ENCODE data around the gene SYNCRIP. TPM values are rescaled to one million over a fixed set of nuclear protein-coding genes. Genes with fewer than 3 reads are reported as not detected.
"Not testable (repeated sequence)": the region's sequence is repeated elsewhere in the genome, so short reads cannot be mapped to it uniquely, and the experiment has no call there.

The SYNCRIP gene
- total RNA-seq, 1 donor from 2014 or later: 96.3 TPM

DNA sequence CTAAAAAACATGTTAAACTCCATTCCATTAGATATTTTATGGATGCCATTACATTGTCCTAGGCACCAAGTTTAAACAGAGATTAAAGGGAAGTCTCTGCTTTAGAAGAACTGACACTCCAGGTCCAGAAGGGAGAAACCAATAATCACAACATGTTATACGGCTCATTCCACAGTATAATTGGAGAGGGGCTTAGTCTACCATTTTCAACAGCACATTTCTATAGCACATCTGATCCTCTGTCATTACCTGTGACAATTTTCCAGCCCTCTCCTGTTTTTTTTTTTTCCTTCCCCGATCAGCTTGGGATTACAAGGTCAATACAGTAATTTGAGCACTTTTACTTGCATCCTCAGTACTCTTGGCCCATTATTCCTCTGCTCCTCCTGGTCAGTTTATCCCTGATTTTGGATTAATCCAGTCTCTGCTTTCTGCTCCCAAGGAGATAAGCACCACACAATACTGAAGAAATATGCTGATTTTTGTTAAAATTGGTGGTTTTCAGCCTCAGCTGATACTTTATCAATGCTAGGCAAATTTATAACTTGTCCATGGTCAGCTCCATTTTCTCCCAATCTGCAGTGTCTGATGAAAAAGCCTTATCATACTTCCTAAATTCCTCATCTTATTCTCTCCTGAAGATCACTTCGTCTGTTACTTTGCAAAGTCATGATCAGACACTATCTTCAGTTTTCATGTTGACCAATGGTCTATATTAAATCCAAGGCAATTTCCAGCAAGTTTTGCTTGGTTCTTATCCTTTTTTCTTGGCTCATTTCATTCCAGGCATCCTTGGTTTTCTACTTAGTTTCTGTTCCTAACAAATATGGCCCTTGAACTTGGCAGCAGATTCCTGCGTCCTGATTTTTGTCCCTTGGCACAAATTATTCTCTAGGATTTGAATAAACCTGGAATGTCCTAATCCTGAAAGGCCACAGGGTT lies 30.8 kb upstream of the SYNCRIP start:
- intact Hi-C loops (cut with DNase I): no loop called here
- ATAC-seq (no peak), DNase-seq (ENCODE audit: low spot score) (no peak)

DNA sequence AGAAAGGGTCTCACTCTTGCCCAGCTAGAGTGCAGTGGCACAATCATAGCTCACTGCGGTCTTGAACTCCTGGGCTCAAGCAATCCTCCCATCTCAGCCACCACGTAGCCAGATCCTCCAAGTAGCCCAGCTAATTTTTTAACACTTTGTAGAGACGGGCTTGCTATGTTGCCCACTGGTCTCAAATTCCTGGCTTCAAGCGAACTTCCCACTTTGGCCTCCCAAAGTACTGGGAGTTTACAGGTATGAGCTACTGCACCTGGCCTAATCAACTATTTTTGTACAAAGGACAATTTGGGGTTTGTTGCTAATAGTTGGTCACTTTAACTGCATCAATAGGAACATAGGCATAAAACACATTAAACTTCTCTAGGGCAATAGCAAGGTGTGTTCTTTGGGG lies 29.9 kb upstream of the SYNCRIP start:
- intact Hi-C loops (cut with DNase I): no loop called here
- DNase-seq (ENCODE audit: low spot score): no peak
- ATAC-seq: no peak

DNA sequence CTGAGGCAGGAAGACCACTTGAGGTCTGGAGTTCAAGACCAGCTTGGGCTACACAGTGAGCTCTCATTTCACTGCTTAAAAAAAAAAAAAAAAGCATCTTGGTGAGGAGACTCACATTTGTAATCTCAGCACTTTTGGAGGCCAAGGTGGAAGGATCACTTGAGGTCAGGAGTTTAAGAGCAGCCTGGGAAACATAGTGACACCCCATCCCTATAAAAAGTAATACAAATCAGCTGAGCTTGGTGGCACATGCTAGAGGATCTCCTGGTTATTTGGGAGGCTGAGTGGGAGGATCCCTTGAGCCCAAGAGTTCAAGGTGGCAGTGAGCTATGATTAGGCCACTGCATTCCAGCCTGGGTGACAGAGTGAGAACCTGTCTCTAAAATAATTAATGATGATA lies 29.4 kb upstream of the SYNCRIP start:
- no peak for ATAC-seq
- intact Hi-C loops (cut with DNase I): no loop called here
- no peak for DNase-seq (ENCODE audit: low spot score)

DNA sequence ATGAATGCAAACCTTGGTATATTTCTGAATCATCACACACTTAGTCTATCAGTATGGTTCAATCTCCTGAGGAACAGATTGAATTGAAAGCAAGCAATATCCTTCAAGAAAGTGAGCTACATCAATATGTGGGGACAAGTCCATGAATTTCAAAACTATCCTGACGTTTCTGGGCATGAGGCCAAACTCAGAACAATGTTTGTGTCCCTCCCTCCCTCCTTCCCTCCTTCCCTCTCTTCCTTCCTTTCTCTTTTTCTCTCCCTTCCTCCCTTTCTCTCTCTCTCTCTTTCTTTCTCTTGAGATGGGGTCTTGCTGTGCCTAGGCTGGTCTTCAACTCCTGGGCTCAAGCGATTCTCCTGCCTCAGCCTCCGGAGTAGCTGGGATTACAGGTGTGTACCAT lies 27.9 kb upstream of the SYNCRIP start:
- ATAC-seq (no peak), DNase-seq (ENCODE audit: low spot score) (no peak)
- intact Hi-C loops (cut with DNase I): no loop called here

DNA sequence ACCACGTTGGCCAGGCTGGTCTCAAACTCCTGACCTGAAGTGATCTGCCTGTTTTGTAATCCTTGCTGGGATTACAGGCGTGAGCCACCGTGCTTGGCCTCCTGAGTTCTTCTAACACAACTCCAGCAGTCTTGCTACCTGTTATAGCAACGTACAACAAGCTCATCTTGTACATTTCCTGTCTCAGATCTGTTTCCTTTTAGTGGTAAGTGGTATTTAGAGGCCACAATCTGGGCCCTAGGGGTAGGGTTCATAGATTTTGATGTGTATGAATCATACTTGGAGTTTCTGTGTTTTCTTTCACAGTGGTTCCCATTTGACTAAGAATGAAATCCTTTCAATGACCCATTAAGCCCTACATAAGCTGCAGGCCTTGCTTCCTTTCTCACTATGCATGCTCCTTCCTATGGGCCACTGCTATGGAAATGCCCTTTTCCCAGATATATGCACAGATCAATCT lies 27.1 kb upstream of the SYNCRIP start:
- no peak for ATAC-seq
- no peak for DNase-seq (ENCODE audit: low spot score)
- intact Hi-C loops (cut with DNase I): no loop called here

DNA sequence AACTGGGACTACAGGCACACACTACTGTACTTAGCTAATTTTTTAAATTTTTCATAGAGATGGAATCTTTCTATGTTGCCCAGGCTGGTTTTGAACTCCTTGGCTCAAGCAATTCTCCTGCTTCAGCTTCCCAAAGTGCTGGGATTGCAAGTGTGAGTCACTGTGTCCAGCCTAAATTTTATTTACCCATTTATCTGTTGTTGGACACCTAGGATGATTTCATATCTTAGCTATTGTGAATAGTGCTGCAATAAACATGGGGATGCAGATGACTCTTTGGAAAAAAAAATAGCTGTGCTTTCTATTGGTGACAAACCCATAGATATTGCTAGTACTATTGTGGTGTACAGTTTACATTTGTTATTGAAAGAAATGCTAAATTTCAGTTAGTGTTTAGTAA lies 19.6 kb upstream of the SYNCRIP start:
- DNase-seq (ENCODE audit: low spot score) (no peak), ATAC-seq (no peak)
- intact Hi-C loops (cut with DNase I): no loop called here

DNA sequence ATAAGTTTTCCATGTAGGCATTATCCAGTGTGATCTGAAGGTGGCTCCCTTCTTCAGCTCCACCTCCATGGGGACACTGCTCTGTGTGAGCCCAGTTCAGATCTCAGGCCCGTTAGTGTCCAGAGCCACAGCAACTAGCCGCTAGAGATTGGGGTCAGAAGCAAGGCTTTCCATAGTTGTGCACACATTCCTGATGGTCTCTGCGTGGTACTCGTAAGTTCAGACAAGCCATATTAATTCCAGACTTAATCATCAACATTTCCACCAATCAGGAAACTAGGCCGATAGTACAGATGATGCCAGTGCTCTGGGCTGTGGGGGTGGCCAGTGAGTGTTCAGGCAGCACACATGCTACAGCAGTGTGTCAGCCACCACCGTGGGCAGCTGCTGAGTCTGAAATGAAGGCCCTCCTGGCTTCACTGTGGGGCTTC lies 17.5 kb upstream of the SYNCRIP start:
- DNase-seq (ENCODE audit: low spot score) (no peak), ATAC-seq (no peak)
- intact Hi-C loops (cut with DNase I): no loop called here

DNA sequence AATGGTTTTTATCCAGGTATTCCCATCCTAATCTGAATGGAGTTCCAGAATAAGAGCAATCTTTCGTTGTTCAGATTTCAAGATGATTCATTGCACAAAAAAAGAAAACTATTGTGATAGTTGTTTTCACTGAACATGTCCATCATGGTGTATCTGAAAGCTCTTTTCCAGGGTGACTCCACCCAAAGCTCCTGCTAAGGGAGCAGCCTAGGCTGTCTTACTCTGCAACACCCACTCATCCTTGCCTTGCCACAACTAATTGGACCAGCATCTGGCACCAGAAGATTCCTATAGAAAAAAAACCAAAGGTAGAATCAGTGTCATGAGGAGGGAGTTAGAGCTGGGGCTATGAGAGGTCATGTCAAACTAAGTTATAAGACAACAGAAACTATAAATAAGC lies 7.9 kb upstream of the SYNCRIP start:
- no peak for DNase-seq (ENCODE audit: low spot score)
- no peak for ATAC-seq
- intact Hi-C loops (cut with DNase I): no loop called here

DNA sequence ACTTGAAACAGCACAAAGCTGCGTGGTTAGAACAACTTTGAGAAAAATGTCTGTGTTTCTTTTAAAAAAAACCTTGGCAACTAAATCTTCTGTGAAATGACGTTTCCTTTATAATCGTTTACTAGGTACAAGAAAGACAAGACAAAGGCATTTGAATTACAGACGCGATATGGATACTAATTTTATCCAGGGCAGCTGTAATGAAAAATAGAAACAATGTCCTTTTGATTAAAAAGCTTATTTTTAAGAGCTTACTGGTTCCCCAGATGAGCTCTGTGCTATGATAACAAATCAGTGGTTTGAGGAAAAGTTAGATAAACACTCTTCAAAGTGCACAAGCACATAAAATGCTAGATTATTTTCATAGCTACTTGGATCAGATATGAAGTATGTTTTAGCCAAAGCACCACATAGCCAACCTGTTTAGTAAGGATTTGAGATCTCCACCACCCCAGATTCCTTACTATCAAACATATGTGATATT lies 1.6 kb upstream of the SYNCRIP start:
- intact Hi-C loops (cut with DNase I): loop anchor here (5.0 kb wide), 1 partner anchor 33 kb away; no protein-coding TSS in a partner anchor
- DNase-seq (ENCODE audit: low spot score) (no peak), ATAC-seq (no peak)

DNA sequence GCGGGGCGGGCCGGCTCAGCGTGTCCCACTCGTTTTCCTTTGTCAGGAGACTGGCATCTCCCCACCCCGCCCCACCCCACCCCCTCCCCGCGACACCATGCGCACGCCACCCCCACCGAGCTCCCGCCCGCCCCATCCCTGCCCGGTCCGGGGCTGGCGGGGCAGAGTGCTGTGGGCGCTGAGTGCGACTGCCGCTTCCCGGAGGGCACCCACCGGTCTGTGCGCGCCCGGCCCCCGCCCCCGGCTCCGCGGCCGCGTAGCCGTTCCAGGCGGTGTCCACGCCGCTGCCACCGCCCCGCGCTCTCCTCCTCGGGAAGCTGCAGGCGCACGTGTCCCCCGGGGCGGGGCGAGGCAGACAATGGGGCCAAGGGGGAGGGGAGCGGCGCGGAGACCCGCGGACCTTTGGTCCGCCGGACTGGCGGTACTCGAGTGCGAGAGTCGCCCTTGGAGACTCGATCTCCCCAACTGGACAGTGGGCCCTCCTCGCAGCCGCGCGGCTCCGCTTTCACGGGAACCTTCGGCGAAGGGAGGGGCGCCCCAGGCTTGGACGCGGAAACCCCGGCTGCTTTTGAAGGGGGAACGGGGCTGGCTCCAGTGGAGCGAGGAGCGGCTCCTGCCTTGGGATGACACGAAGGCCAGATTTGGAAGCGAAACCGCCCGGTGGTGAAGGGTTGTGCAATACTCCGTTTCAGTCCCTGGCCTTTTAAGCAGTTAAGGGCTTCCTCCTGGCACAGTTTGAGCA lies 1.0 kb upstream of the SYNCRIP start:
- intact Hi-C loops (cut with DNase I): loop anchor here (5.0 kb wide), 1 partner anchor 34 kb away; no protein-coding TSS in a partner anchor
- DNase-seq (ENCODE audit: low spot score): peak; percentile 91
- ATAC-seq: peak; percentile 80

DNA sequence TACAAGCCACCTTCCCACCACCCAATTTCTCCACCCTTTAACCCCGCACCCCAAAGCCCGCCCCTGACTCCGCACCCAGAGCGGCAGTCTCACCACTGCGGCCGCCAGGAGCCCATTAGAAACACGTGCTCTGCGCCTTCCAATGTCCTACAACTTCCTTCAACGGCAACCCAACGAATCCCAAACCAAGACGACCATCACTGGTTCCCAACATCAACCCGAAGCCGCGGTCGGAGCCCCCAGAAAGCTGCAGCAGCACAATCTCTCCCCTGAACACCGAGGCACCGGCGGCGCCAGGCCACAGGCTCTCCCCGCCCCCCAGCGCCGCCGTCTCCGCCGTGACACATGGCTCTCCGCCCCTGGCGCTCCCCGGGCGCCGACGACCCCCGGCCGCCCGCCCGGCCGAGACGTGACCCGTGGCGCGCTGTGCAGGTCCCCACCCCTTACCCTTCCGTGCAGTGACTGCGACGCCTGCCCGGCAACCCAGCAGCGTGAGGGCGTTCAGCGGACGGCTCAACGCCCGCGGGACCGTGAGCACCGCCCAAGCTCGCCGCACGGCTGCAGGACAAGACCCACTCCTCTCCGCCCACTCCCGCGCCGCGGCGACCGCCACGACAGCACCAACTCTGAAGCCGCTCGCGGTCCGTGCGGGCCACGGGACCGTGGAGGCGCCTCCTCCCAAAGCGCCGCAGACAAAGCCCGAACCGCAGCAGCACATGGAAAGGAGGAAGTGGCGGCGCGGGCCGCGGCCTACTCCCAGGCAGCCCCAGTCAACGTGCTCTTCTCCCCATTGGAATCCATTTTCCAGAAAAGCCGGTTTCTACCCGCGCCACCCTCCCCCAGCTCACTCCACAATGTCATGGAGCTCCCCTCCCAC lies 551 bp downstream of the SYNCRIP start:
- DNase-seq (ENCODE audit: low spot score): peak; percentile 79
- ATAC-seq: peak; percentile 1
- intact Hi-C loops (cut with DNase I): loop anchor here (2.0 to 5.0 kb wide), 2 partner anchors 35 to 45 kb away; no protein-coding TSS in a partner anchor

DNA sequence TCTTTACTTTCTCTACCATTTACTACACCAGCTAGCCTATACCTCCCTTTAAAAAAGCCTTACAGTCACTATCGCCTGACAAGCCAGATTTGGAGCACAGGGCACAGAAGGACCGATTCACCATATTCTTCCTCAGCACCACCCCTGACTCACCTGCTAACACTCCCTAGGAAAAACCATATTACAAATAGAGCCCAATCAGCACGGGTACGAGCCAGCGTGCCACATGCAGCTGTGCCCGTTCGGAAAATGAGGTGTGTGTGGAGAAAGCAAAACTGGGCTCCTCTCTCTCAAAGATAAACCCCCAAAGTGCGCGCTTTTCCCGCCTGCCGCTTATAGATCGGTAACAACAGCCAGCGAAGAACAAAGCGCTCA lies 1.2 kb downstream of the SYNCRIP start:
- intact Hi-C loops (cut with DNase I): loop anchor here (2.0 to 5.0 kb wide), 2 partner anchors 36 to 45 kb away; no protein-coding TSS in a partner anchor
- ATAC-seq: no peak
- no peak for DNase-seq (ENCODE audit: low spot score)

DNA sequence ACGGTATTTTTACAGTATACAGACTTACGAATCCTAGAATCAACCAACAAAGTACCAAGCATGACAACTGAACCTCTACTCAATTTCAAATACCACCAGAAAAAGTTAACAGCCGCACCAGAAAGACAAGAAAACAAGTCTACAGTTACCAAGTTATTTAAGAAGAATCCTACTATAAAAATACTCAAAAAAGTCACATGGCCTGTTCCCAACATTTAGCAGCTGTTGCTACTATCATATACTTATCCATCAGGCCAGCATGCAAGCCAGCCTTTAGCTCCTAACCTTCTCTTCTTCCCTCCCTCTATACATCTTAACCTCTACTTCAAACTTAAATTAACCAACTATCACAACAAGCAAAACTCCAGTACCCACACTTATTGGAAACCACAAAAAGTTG lies 1.9 kb downstream of the SYNCRIP start:
- ATAC-seq: no peak
- intact Hi-C loops (cut with DNase I): loop anchor here (2.0 to 5.0 kb wide), 2 partner anchors 36 to 44 kb away; no protein-coding TSS in a partner anchor

DNA sequence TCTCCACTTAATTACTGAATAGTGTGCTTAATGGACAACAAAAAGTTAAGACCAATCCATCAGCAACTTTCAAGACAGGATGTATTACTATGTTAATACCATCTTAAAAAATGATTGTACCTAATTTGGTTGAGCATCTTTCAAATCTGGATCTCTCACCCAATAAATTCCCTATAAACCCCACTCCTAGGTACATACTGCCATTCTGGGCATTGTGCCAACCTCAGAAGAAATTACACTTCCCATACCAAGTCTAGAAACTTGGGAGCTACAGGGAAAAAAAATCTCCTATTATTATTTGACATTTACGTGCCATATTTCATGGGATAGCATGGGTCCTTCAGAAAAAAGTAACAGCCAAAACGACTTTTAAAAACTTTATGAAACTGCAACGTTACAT lies 5.1 kb downstream of the SYNCRIP start:
- intact Hi-C loops (cut with DNase I): no loop called here
- ATAC-seq (no peak), DNase-seq (ENCODE audit: low spot score) (no peak)

More for the DNA sequence above, 1.9 kb downstream of the SYNCRIP start:
- DNase-seq (ENCODE audit: low spot score): no peak

DNA sequence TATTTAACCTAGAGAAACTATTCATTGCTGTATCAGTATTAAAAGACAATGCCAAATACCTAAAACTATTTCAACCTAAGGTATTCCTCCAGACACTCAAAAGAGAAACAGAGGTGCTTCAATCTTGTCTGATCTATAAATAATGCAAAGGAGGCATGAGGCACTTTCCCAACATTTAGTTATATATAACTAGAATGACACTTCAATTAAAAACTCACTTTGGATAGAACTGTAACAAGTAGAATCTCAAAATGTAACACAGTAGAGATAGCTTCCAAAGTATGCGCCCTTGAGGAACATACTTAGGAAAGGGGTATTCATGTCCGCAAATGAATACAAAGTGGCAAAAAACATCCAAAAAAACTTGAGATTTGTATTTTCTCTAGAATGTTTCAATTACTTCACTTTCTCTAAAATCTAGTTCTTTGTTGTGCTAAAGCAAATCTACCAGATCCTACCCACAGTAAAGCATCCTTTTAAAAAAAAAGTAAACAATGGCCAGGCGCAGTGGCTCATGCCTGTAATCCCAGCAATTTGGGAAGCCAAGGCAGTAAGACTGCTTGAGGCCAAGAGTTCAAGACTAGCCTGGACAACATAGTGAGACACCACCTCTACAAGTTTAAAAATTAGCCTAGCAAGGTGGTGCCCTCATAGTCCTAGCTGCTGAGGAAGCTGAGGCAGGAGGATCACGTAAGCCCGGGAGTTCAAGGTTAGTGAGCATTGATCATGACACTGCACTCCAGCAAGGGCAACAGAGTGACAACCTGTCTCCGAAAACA lies 10.3 kb downstream of the SYNCRIP start:
- intact Hi-C loops (cut with DNase I): no loop called here
- ATAC-seq: no peak
- no peak for DNase-seq (ENCODE audit: low spot score)

DNA sequence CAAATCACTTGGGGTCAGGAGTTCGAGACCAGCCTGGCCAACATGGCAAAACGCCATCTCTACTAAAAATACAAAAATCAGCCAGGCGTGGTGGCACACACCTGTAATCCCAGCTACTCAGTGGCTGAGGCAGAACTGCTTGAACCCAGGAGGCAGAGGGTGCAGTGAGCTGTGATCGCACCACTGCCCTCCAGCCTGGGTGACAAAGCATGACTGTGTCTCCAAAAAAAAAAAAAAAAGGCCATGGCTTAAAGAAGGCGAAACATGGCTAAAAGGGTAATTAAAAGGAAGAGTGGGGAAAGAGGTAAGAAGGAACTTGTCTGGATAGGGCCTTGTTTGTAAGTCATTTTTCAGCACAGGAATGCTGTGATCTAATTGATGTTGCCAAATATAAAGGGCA lies 11.6 kb downstream of the SYNCRIP start:
- DNase-seq (ENCODE audit: low spot score); intact Hi-C loops (cut with DNase I); ATAC-seq: not testable (repeated sequence)

DNA sequence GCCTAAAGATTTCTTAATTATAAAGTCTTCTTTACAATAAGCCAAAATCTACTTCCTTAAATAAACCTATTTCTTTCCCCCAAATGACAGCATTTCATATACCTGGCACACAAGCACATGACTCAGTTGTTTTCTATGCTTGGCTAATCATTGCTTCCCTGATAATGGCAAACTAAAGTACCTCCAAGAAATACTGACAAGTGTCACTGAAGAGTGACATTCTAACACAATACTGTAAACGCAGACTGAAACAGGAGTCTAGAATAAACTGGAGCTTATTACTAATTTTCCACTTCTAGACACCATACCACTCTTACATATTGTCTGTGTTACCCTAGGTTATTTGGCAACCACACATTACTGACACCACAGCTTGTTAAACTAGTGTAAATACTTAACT lies 14.3 kb downstream of the SYNCRIP start:
- ATAC-seq (no peak), DNase-seq (ENCODE audit: low spot score) (no peak)
- intact Hi-C loops (cut with DNase I): no loop called here

DNA sequence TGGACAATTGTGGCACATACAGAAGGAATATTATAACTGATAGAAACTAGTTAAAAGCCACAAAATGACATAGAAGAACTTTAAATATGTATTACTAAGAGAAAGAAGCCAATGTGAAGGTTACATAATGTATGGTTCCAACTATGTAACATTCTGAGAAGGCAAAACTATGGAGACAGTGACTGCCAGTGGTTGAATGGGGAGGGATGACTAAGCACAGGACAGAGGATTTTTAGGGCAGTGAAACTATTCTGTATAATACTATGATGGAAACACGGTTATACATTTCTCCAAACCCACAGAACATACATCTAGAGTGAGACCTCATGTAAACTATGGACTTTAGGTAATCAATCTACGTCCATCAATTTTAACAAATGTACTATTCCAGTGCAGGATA lies 22.4 kb downstream of the SYNCRIP start:
- intact Hi-C loops (cut with DNase I): no loop called here
- ATAC-seq (no peak), DNase-seq (ENCODE audit: low spot score) (no peak)
